ENCODE results near the gene PPARA.
"Not testable (repeated sequence)": the region's sequence is repeated elsewhere in the genome, so short reads cannot be mapped to it uniquely, and the experiment has no call there.

PPARA gene

GRCh38 chr22:46173152-46173551 is 22.8 kb downstream of the PPARA start:
- no peak for DNase-seq (ENCODE audit: low spot score)

GRCh38 chr22:46175631-46176030 is 25.3 kb downstream of the PPARA start:
- DNase-seq (ENCODE audit: low spot score) = no peak

GRCh38 chr22:46176508-46177003 is 26.2 kb downstream of the PPARA start:
- DNase-seq (ENCODE audit: low spot score) = no peak

- no peak for DNase-seq (ENCODE audit: low spot score)
Measured at GRCh38 chr22:46178755-46179505, 28.6 kb downstream of the PPARA start.

- DNase-seq (ENCODE audit: low spot score) = no peak
Measured at GRCh38 chr22:46179748-46180147, 29.4 kb downstream of the PPARA start.

- no peak for DNase-seq (ENCODE audit: low spot score)
Measured at GRCh38 chr22:46180370-46181137, 30.2 kb downstream of the PPARA start.

- no peak for DNase-seq (ENCODE audit: low spot score)
Measured at GRCh38 chr22:46183733-46184132, 33.4 kb downstream of the PPARA start.

- DNase-seq (ENCODE audit: low spot score) = no peak
Measured at GRCh38 chr22:46185283-46185682, 35.0 kb downstream of the PPARA start.

- no peak for DNase-seq (ENCODE audit: low spot score)
Measured at GRCh38 chr22:46187862-46188261, 37.5 kb downstream of the PPARA start.

GRCh38 chr22:46192210-46192993 is 42.1 kb downstream of the PPARA start:
- DNase-seq (ENCODE audit: low spot score) = no peak

GRCh38 chr22:46193898-46194310 is 43.6 kb downstream of the PPARA start:
- DNase-seq (ENCODE audit: low spot score) = no peak

- DNase-seq (ENCODE audit: low spot score) = no peak
Measured at GRCh38 chr22:46195487-46196165, 45.3 kb downstream of the PPARA start.

GRCh38 chr22:46196278-46196677 is 46.0 kb downstream of the PPARA start:
- no peak for DNase-seq (ENCODE audit: low spot score)

- DNase-seq (ENCODE audit: low spot score) = no peak
Measured at GRCh38 chr22:46198274-46198673, 47.9 kb downstream of the PPARA start.

GRCh38 chr22:46198806-46199205 is 48.5 kb downstream of the PPARA start:
- DNase-seq (ENCODE audit: low spot score) = not testable (repeated sequence)

- DNase-seq (ENCODE audit: low spot score) = no peak
Measured at GRCh38 chr22:46201059-46201757, 50.9 kb downstream of the PPARA start.

- DNase-seq (ENCODE audit: low spot score) = no peak
Measured at GRCh38 chr22:46202897-46203600, 52.7 kb downstream of the PPARA start.

GRCh38 chr22:46203601-46203980 is 53.3 kb downstream of the PPARA start:
- no peak for DNase-seq (ENCODE audit: low spot score)

- no peak for DNase-seq (ENCODE audit: low spot score)
Measured at GRCh38 chr22:46209262-46209661, 58.9 kb downstream of the PPARA start.

GRCh38 chr22:46212195-46212594 is 61.9 kb downstream of the PPARA start:
- no peak for DNase-seq (ENCODE audit: low spot score)

- no peak for DNase-seq (ENCODE audit: low spot score)
Measured at GRCh38 chr22:46213052-46213451, 62.7 kb downstream of the PPARA start.
